Aorta (tissue), 5 donors: ENCODE measurements around the gene SEMA6A. TPM values are rescaled to one million over a fixed set of nuclear protein-coding genes. Genes with fewer than 3 reads are reported as not detected.

ENCODE experiments used
- ATAC-seq: fragments of 200-7000 bp; cut with Tn5 transposase; one replicate; pipeline ENCODE4 v1.9.1; 2022; ENCODE audit warnings: moderate library complexity; ENCODE audit not compliant: low FRiP score
- DNase-seq, 2 donors: peaks; one replicate each; pipeline ENCODE4 v3.0.0-alpha.2; 2020
- H3K27ac ChIP-seq, 2 donors: one replicate each; pipeline ENCODE4 v1.5.1; 2013; ENCODE audit warnings: low read length in 2 of 2, mild to moderate bottlenecking in 2 of 2, moderate library complexity in 2 of 2, control low read depth in 1 of 2, inconsistent platforms in 1 of 2, low read depth in 1 of 2
- H3K27me3 ChIP-seq, 2 donors: one replicate each; pipeline ENCODE4 v1.6.1; 2013; ENCODE audit warnings: control low read depth in 1 of 2, low read length in 1 of 2, mild to moderate bottlenecking in 1 of 2, moderate library complexity in 1 of 2; ENCODE audit not compliant: insufficient read depth in 2 of 2, control insufficient read depth in 1 of 2
- H3K36me3 ChIP-seq, 2 donors: one replicate each; pipeline ENCODE4 v1.6.1; 2013; ENCODE audit warnings: control low read depth in 1 of 2, low read length in 1 of 2, mild to moderate bottlenecking in 1 of 2; ENCODE audit not compliant: insufficient read depth in 2 of 2, control insufficient read depth in 1 of 2
- H3K4me1 ChIP-seq, 2 donors: one replicate each; pipeline ENCODE4 v1.6.1; 2013; ENCODE audit warnings: low read length in 2 of 2, control low read depth in 1 of 2, mild to moderate bottlenecking in 1 of 2, moderate library complexity in 1 of 2; ENCODE audit not compliant: insufficient read depth in 2 of 2, control insufficient read depth in 1 of 2
- H3K4me3 ChIP-seq, 2 donors: one replicate each; pipeline ENCODE4 v1.5.1; 2013; ENCODE audit warnings: low read length in 2 of 2, control low read depth in 1 of 2, mild to moderate bottlenecking in 1 of 2
- H3K9me3 ChIP-seq: one replicate; pipeline ENCODE4 v1.6.1; 2013; ENCODE audit warnings: mild to moderate bottlenecking, low read length; ENCODE audit not compliant: control insufficient read depth
- WGBS, 2 donors: extraction: QIAGEN DNeasy Blood & Tissue Kit; methylation state at CpG; one replicate each; pipeline ENCODE4 v1.1.7; 2013; 5-methylcytosine and 5-hydroxymethylcytosine counted together
- intact Hi-C, 2 donors: fragments of 100-400 bp; cut with DNase I; formaldehyde crosslinking; loops; one replicate each; pipeline versions ENCODE4 v1.14.2 to v1.15.0; 2022
- polyA plus RNA-seq, 2 donors: library from polyadenylated mRNA; stranded (reverse); fragments of 200-250 nt; gene quantifications; one replicate each; pipeline ENCODE4 v1.2.3, GENCODE V29; 2013
- total RNA-seq, 2 donors: library from RNA; stranded (reverse); fragmentation: NEBNext Ultra II Directional; extraction: Animal tissue kit (Norgen Biotek cat#: 25700); gene quantifications; one replicate each; pipeline ENCODE4 v1.2.1, GENCODE V29; 2021
- donor health status: healthy with polysubstance abuse.
- donor health status: Bipolar disorder and iron deficiency.
- donor health status: DM: no; HTN: no; CAD: no.
- donor health status: DM: no; HTN: no; CAD: no.
- donor health status: DM: yes; HTN: yes; CAD: no.

The SEMA6A gene
- total and polyA plus RNA-seq, 4 donors, result 0.10 to 28.5 (median 13.0) TPM

GRCh38 chr5:116464144-116464708, 110.4 kb downstream of the SEMA6A start:
- intact Hi-C loops, result no loop called here
- 49 to 56% methylated on average over 7 of the region's 7 CpGs for WGBS, 2 donors
- Histone ChIP-seq H3K4me1 (no peaks in the 10 kb centered on the region), H3K4me3 (no peak overlapping the region), H3K9me3 (no peaks in the 10 kb centered on the region), H3K36me3 (no peaks in the 10 kb centered on the region), H3K27me3 (no peaks in the 10 kb centered on the region), H3K27ac (no peak overlapping the region)
- DNase-seq (no peak), ATAC-seq (no peak)

- Histone ChIP-seq H3K36me3 (no peaks in the 10 kb centered on the region), H3K27ac (no peak overlapping the region), H3K9me3 (no peaks in the 10 kb centered on the region), H3K4me3 (no peak overlapping the region), H3K4me1 (no peaks in the 10 kb centered on the region), H3K27me3 (no peaks in the 10 kb centered on the region)
- DNase-seq (no peak), ATAC-seq (no peak)
- 97 to 99% methylated on average over 1 of the region's 1 CpG for WGBS, 2 donors
- intact Hi-C loops, result no loop called here
Measured at GRCh38 chr5:116462500-116462899, 112.1 kb downstream of the SEMA6A start.

GRCh38 chr5:116459301-116459700, 115.3 kb downstream of the SEMA6A start:
- 7 to 12% methylated on average over 2 of the region's 2 CpGs for WGBS, 2 donors
- intact Hi-C loops, result no loop called here
- Histone ChIP-seq H3K27me3 (no peaks in the 10 kb centered on the region), H3K36me3 (no peaks in the 10 kb centered on the region), H3K9me3 (no peaks in the 10 kb centered on the region), H3K27ac (no peak overlapping the region), H3K4me3 (no peak overlapping the region), H3K4me1 (no peaks in the 10 kb centered on the region)
- ATAC-seq (no peak), DNase-seq (no peak)

- intact Hi-C loops, result no loop called here
- Histone ChIP-seq H3K27me3 (no peaks in the 10 kb centered on the region), H3K4me3 (no peak overlapping the region), H3K27ac (no peak overlapping the region), H3K36me3 (no peaks in the 10 kb centered on the region), H3K9me3 (no peaks in the 10 kb centered on the region), H3K4me1 (no peaks in the 10 kb centered on the region)
- 98% methylated on average over 4 of the region's 4 CpGs for WGBS, 2 donors
- no peak for ATAC-seq
- DNase-seq, result no peak
Measured at GRCh38 chr5:116457062-116457461, 117.6 kb downstream of the SEMA6A start.

- DNase-seq (no peak), ATAC-seq (no peak)
- Histone ChIP-seq H3K4me1 (no peaks in the 10 kb centered on the region), H3K27me3 (no peaks in the 10 kb centered on the region), H3K4me3 (no peak overlapping the region), H3K9me3 (no peaks in the 10 kb centered on the region), H3K27ac (no peak overlapping the region), H3K36me3 (no peaks in the 10 kb centered on the region)
- intact Hi-C loops, result no loop called here
- WGBS, 2 donors, result 12 to 17% methylated on average over 1 of the region's 1 CpG
Measured at GRCh38 chr5:116456036-116456435, 118.6 kb downstream of the SEMA6A start.

GRCh38 chr5:116455061-116455460, 119.6 kb downstream of the SEMA6A start:
- H3K4me1 ChIP-seq, result no peaks in the 10 kb centered on the region
- H3K27me3 ChIP-seq, result no peaks in the 10 kb centered on the region
- 23 to 25% methylated on average over 5 of the region's 5 CpGs for WGBS, 2 donors
- intact Hi-C loops, result no loop called here
- H3K36me3 ChIP-seq, result no peaks in the 10 kb centered on the region
- no peak for ATAC-seq
- no peak overlapping the region for H3K4me3 ChIP-seq
- no peak for DNase-seq
- H3K9me3 ChIP-seq, result no peaks in the 10 kb centered on the region
- no peak overlapping the region for H3K27ac ChIP-seq

- ATAC-seq, result no peak
- peak overlapping the region in 1 of 2 donors; percentile 16 for H3K4me3 ChIP-seq
Measured at GRCh38 chr5:116454417-116454927, 120.2 kb downstream of the SEMA6A start.

GRCh38 chr5:116453988-116454411, 120.6 kb downstream of the SEMA6A start:
- no peaks in the 10 kb centered on the region for H3K27me3 ChIP-seq
- intact Hi-C loops, result no loop called here
- ATAC-seq (no peak), DNase-seq (no peak)
- 7% methylated on average over 5 of the region's 5 CpGs for WGBS, 2 donors
- H3K36me3 ChIP-seq, result no peaks in the 10 kb centered on the region
- peak overlapping the region in 1 of 2 donors; percentile 16 for H3K4me3 ChIP-seq
- H3K4me1 ChIP-seq, result no peaks in the 10 kb centered on the region
- H3K9me3 ChIP-seq, result no peaks in the 10 kb centered on the region
- H3K27ac ChIP-seq, result no peak overlapping the region

More at GRCh38 chr5:116454417-116454927, 120.2 kb downstream of the SEMA6A start:
- intact Hi-C loops, result no loop called here
- no peaks in the 10 kb centered on the region for H3K36me3 ChIP-seq
- DNase-seq, result peak in 1 of 2 donors; percentile 48
- no peaks in the 10 kb centered on the region for H3K9me3 ChIP-seq
- H3K27me3 ChIP-seq, result no peaks in the 10 kb centered on the region
- no peak overlapping the region for H3K27ac ChIP-seq
- WGBS, 2 donors, result 7 to 11% methylated on average over 9 of the region's 9 CpGs
- no peaks in the 10 kb centered on the region for H3K4me1 ChIP-seq

GRCh38 chr5:116452774-116453368, 121.8 kb downstream of the SEMA6A start:
- no peak for DNase-seq
- 95 to 96% methylated on average over 2 of the region's 2 CpGs for WGBS, 2 donors
- no peaks in the 10 kb centered on the region for H3K4me1 ChIP-seq
- ATAC-seq, result no peak
- intact Hi-C loops, result no loop called here
- no peaks in the 10 kb centered on the region for H3K27me3 ChIP-seq
- H3K9me3 ChIP-seq, result no peaks in the 10 kb centered on the region
- H3K4me3 ChIP-seq, result no peak overlapping the region
- no peak overlapping the region for H3K27ac ChIP-seq
- no peaks in the 10 kb centered on the region for H3K36me3 ChIP-seq
